Measurements from ENCODE around the gene PUM2.

PUM2 gene

DNA sequence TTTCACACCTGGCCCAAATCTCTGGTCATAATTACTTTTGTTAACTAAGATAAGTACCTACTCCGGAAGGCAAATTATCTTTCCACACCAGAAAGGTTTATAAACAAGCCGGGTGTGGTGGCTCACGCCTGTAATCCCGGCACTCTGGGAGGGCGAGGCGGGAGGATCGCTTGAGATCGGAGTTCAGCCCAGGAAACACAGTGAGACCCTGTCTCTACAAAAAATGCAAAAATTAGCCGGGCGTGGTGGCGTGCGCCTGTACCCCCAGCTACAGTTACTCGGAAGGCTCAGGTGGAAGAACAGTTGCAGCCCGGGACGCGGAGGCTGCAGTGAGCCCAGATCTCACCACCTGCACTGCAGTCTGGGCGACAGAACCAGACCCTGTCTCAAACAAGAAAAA is 2.1 kb downstream of the PUM2 start:
- no peak for DNase-seq (ENCODE audit: low read depth in 2 of 2)

GRCh38 chr2:20346565-20347381 is 3.9 kb downstream of the PUM2 start:
- no peak for DNase-seq (ENCODE audit: low read depth in 2 of 2)

- DNase-seq (ENCODE audit: low read depth in 2 of 2), result no peak
Measured at GRCh38 chr2:20343128-20343527, 7.5 kb downstream of the PUM2 start.

- DNase-seq (ENCODE audit: low read depth in 2 of 2), result no peak
Measured at GRCh38 chr2:20339012-20339411, 11.6 kb downstream of the PUM2 start.

DNA sequence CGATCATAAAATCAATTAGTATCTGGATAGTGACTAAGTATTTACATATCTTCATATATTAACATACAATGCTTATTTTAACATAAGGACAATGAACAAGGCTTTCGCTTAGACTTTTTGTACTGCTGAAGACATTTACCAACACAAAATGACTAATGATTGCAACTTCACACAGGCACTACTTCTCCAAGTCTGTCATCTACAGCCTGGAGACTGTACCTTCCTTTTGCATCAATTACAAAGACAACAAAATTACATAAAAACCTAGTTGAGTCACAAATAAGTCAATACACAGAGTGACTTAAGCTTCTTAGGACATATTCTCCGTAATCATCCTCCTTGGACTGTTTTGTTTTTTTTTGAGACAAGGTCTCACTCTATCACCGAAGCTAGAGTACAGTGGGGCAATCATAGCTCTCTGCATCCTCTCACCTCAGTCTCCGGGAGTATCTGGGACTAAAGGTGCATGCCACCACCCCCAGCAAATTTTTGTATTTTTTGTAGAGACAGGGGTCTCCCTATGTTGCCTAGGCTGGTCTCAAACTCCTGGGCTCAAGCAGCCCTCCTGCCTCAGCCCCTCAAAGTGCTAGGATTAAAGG is 15.9 kb downstream of the PUM2 start:
- no peak for DNase-seq (ENCODE audit: low read depth in 2 of 2)

DNA sequence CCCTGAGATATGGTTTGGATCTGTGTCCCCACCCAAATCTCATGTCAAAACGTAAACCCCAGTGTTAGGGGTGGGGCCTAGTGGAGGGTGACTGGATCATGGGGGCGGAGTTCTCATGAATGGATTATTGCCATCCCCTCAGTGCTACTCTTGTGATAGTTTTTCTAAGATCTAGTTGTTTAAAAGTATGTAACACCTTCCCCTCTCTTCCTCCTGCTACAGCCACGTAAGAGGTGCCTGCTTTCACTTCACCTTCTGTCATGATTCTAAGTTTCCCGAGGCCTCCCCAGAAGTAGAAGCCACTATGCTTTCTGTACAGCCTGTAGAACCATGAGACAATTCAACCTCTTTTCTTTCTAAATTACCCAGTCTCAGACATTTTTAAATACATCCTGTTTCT is 16.9 kb downstream of the PUM2 start:
- no peak for DNase-seq (ENCODE audit: low read depth in 2 of 2)

GRCh38 chr2:20330192-20330591 is 20.5 kb downstream of the PUM2 start:
- no peak for DNase-seq (ENCODE audit: low read depth in 2 of 2)

DNA sequence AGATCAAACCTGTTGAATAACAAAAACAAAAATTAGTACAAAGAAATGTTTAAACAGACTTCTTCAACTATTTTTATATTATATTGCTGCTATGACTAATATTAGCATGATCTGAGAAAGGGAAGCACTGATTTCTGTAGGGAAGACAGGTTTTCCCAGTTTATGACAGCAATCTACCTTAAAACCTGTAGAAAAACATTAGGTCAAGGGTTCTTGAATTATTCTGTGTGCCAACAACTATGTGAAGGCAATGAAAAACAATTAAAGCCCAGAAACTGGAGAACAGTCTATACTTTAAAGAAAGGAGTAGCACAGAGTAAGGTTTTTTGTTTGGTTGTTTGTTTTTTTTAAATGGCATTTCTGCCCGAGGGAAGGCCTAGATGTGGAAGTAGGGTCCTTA is 23.3 kb downstream of the PUM2 start:
- no peak for DNase-seq (ENCODE audit: low read depth in 2 of 2)

DNA sequence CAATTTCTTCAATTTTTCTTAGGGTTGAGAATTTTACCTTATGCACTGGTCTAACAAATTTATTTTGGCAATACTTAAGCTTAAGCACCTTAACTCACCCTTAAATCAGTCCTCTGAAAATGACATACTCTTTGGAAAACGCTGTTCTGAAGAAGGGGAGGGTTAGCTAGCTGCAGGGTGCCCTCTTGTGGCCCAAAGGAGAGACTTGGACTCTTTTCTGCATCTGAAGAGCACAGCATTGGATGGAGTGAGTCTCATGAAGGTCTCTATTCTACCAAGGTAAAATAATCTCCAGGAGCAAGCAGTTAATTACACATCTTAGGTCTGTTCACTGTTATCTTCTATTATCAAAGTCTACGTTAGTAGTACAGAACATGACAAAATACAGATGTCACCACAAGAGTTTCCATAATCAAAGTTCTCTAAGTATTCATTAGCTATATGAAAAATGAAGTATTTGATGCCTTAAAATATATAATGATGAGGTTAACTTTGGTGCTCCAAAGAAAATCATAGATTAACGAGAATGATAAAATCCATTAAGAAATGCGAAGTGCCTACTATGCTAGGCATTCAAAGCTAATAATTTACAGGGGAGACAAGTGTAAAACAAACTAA is 24.4 kb downstream of the PUM2 start:
- DNase-seq (ENCODE audit: low read depth in 2 of 2), result no peak

GRCh38 chr2:20322527-20323300 is 27.9 kb downstream of the PUM2 start:
- DNase-seq (ENCODE audit: low read depth in 2 of 2), result no peak

DNA sequence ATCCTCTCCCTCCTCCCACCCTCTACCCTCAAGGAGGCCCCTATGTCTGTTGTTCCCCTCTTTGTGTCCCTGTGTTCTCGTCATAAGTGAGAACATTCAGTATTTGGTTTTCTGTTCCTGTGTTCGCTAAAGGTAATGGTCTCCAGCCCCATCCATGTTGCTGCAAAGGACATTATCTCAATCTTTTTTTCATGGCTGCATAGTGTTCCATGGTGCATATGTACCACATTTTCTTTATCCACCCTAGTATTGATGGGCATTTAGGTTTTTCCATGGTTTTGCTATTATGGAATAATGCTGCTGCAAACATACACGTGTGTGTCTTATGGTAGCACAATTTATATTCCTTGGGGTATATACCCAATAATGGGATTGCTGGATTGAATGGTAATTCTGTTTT is 33.0 kb downstream of the PUM2 start:
- no peak for DNase-seq (ENCODE audit: low read depth in 2 of 2)

DNA sequence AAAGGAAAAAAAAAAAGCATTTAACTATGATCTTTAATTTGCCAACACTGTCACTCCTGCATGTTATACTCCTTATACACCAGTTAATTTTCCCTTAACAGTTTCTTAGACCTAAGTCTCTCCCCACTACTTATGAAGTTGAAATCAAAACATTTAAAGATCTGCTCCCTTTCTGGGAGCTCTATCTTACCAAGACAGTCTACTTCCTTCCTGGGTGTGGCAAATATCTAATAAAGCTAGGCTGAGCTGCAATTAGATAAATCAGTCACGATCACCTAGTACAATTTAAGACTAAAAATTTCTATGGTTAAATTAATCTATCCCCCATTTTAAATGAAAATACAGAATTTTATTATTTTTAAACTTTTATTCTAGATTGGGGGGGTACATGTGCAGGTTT is 33.4 kb downstream of the PUM2 start:
- no peak for DNase-seq (ENCODE audit: low read depth in 2 of 2)

- DNase-seq (ENCODE audit: low read depth in 2 of 2), result no peak
Measured at GRCh38 chr2:20314562-20315501, 35.8 kb downstream of the PUM2 start.

GRCh38 chr2:20313659-20314058 is 37.0 kb downstream of the PUM2 start:
- DNase-seq (ENCODE audit: low read depth in 2 of 2), result no peak

DNA sequence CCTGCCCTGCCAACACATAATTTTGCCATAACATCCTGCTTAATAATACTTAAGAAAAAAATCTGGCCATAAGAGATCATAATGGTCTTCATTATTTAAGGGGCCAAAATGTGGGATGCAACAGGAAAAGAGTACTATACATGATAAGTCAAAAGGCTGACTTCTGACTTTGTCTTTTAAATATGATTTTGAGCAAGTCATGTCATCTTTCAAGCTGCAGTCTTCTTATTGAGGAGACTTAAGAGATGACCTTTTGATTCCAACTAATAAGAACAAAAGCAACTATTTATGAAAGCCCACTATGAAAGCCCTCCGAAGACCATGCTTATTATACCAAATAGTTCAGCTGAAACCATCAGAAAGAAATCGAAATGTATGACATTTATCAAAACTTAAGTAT is 41.6 kb downstream of the PUM2 start:
- DNase-seq (ENCODE audit: low read depth in 2 of 2), result no peak

- DNase-seq (ENCODE audit: low read depth in 2 of 2), result no peak
Measured at GRCh38 chr2:20307311-20307710, 43.3 kb downstream of the PUM2 start.

- DNase-seq (ENCODE audit: low read depth in 2 of 2), result no peak
Measured at GRCh38 chr2:20304411-20304810, 46.2 kb downstream of the PUM2 start.

GRCh38 chr2:20303966-20304365 is 46.7 kb downstream of the PUM2 start:
- DNase-seq (ENCODE audit: low read depth in 2 of 2), result no peak

DNA sequence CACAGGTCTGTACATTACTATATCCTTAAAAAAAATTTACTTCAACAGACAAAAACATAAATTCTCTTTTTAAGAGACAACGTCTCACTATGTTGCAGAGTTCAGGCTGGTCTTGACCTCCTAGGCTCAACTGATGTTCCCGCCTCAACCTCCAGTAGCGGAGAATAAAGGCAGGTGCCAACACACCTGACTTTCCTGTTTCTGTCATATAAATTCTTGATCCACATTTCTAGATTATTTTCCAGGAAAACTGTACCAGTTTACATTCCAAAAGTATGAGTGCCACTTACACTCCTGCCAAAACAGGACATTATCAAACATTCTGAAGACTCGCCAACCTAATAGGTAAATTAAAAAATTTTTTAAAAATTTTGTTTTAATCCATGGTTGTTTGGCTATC is 48.6 kb downstream of the PUM2 start:
- DNase-seq (ENCODE audit: low read depth in 2 of 2), result no peak

- no peak for DNase-seq (ENCODE audit: low read depth in 2 of 2)
Measured at GRCh38 chr2:20300656-20301055, 50.0 kb downstream of the PUM2 start.

DNA sequence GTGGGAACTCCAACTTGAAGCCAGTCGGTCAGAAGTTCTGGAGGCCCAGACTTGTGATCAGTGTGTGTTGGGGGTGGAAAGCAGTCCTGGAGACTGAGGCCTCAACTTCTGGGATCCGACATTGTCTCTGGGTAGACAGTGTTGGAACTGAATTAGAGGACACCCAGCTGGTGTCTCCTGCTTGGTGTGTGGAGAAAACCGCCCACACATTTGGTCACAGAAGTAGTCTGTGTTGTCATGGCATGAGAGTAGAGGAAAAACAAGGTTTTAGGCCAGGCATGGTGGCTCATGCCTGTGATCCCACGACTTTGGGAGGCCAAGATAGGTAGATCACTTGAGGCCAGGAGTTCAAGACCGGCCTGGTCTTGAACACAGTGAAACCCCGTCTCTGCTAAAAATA is 51.5 kb downstream of the PUM2 start:
- no peak for DNase-seq (ENCODE audit: low read depth in 2 of 2)

All from stimulated activated CD4-positive, alpha-beta T cell treated with anti-CD3 and anti-CD28 coated beads, Interleukin-1b, Interleukin-23, amount 100 ng/mL, for 1 hour (primary cell).